GM12801 (cell line): ENCODE results near the gene XIRP1.

ENCODE experiments used
- CTCF ChIP-seq: IDR thresholded peaks from one replicate; pipeline ENCODE4 v1.5.1; 2011; ENCODE audit warnings: control low read depth; ENCODE audit not compliant: insufficient read length; ENCODE audit errors: extremely low read depth

XIRP1 gene

GRCh38 chr3:39192490-39193092, at the start of gene XIRP1:
Gene XIRP1 (minus strand): TSS chr3:39192595. CDS start chr3:39189445, 3,150 bp downstream.
- TF ChIP-seq CTCF, result no peak

- TF ChIP-seq CTCF, result no peak
These were observed 49.2 kb upstream of the XIRP1 start for GRCh38 chr3:39241561-39241960.

GRCh38 chr3:39237027-39237426, 44.6 kb upstream of the XIRP1 start:
- no peak for TF ChIP-seq CTCF

GRCh38 chr3:39234651-39235050, 42.3 kb upstream of the XIRP1 start:
- TF ChIP-seq CTCF, result no peak

- TF ChIP-seq CTCF, result no peak
These were observed 40.5 kb upstream of the XIRP1 start for GRCh38 chr3:39232859-39233258.

GRCh38 chr3:39230453-39230852, 38.1 kb upstream of the XIRP1 start:
- TF ChIP-seq CTCF, result no peak

- no peak for TF ChIP-seq CTCF
These were observed 36.1 kb upstream of the XIRP1 start for GRCh38 chr3:39228496-39228895.
